Measurements from ENCODE around the gene AVPR2. TPM values are rescaled to one million over a fixed set of nuclear protein-coding genes. Genes with fewer than 3 reads are reported as not detected.

AVPR2 gene
- total and polyA plus RNA-seq, 10 of the 15 experiments (the other 5 are each of a cell fraction or from before 2014, with no cell fraction given), result 0.12 to 0.37 TPM; not detected in 8

- no peaks in the 10 kb centered on the region for H3K79me2 ChIP-seq (ENCODE audit: control insufficient read depth, insufficient read depth, low read length)
- no peak overlapping the region for H3K4me2 ChIP-seq (ENCODE audit: control insufficient read depth, insufficient read depth)
- no peak overlapping the region for H3K27ac ChIP-seq (ENCODE audit: control insufficient read depth, insufficient read depth)
- H3K9ac ChIP-seq (ENCODE audit: control insufficient read depth, insufficient read depth, low read length), result no peak overlapping the region
- H3K36me3 ChIP-seq (ENCODE audit: control insufficient read depth in 2 of 2, insufficient read depth in 2 of 2, low read length in 1 of 2), result no peaks in the 10 kb centered on the region; a peak in 2 of 4 replicates
- no peaks in the 10 kb centered on the region for H3K9me3 ChIP-seq (replicated peaks; ENCODE audit: control insufficient read depth, insufficient read depth, low read length)
- DNase-seq (ENCODE audit: low read depth, low spot score), result no peak
- BruUV-seq (replicated peaks), result no TSS peak
- H4K20me1 ChIP-seq (ENCODE audit: control insufficient read depth, insufficient read depth), result no peaks in the 10 kb centered on the region
- no peak overlapping the region for H2AFZ ChIP-seq (ENCODE audit: control insufficient read depth, low read depth, low read length)
- intact Hi-C loops (cut with micrococcal nuclease; ENCODE audit: unreplicated experiment) (no loop called here), in situ Hi-C loops (cut with MboI) (no loop called here)
- no peak overlapping the region for H3K4me3 ChIP-seq
- ChIA-PET SMC1A (ENCODE audit: uncharacterized antibody, unreplicated experiment) (interaction anchor here (1.0 kb wide), 1 partner anchor 15 kb away, joined by 3 read pairs; no protein-coding TSS in a partner anchor), RAD21 (ENCODE audit: unreplicated experiment) (interaction anchor here (0.9 to 1.0 kb wide), 3 partner anchors 14 to 16 kb away, joined by 3 read pairs; no protein-coding TSS in a partner anchor), CTCF (interaction anchor here (1.3 to 1.7 kb wide), 2 partner anchors 13 to 38 kb away, joined by 3 to 6 read pairs; no protein-coding TSS in a partner anchor), POLR2A (interaction anchor here (0.5 to 1.1 kb wide), 3 partner anchors 9 to 787 kb away, joined by 3 to 6 read pairs (median 6); no protein-coding TSS in a partner anchor)
- no peaks in the 10 kb centered on the region for H3K27me3 ChIP-seq (replicated peaks in 1 of 2; ENCODE audit: control insufficient read depth in 2 of 2, insufficient read depth in 2 of 2, low read length in 1 of 2)
- 81% methylated on average over 22 of the region's 37 CpGs for WGBS (ENCODE audit: insufficient coverage, insufficient replicate concordance, low lambda C conversion rate, missing lambda C conversion rate)
- no peaks in the 10 kb centered on the region for H3K4me1 ChIP-seq (ENCODE audit: control insufficient read depth, insufficient read depth, low read length)
- peak; percentile 87 for ATAC-seq
- TF ChIP-seq HDGF (IDR thresholded peaks at IDR 0.05) (0 out of 2 replicates have a peak, but pooled peaks have one; percentile 35), HSF1 (IDR thresholded peaks at IDR 0.05; ENCODE audit: low read depth, low read length) (no peak), ZNF687 (IDR thresholded peaks at IDR 0.05) (0 out of 2 replicates have a peak, but pooled peaks have one; percentile 28)
- FAIRE-seq, result no peak
Measured at GRCh38 chrX:153909024-153909979, 4.8 kb downstream of the AVPR2 start.
